GM15510 (cell line): ENCODE data around the gene KIRREL1.

Source experiments
- POLR2A ChIP-seq: IDR thresholded peaks from 3 replicates; pipeline ENCODE4 v1.6.1; 2011; ENCODE audit warnings: borderline replicate concordance; ENCODE audit not compliant: insufficient read length; ENCODE audit errors: extremely low read depth

Gene KIRREL1

DNA sequence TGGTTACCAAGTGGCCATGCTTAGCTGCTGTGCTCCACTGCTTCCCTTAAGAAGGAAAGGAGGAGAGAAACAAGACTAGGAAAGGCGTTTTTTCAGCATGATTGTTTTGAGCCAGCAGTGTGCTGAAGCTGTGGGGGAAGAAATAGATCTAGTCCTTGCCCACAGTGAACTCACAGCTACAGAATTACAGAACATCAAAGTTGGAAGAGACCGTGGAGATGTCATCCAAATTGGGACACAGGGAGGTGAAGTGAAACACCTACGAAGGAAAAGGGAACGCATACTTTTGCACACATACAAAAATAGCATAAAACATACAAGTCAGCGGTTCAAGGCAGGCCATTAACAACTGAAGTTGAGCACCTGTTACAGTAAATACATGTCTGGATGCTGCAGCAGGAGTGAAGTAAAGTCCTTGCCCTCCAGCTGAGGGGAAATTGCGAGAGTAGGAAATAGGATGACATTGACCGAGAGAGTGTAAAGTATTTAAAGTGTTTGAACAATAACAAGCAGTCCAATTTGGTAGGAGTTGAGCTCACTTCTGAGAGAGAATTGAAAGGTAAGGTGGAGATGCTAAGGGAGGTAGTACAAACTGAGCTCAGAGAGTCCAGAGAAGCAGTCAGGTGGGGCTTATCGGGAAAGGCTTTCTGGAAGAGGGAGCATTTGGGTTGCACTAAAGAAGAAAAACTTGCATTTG is 55.1 kb downstream of the KIRREL1 start:
- TF ChIP-seq POLR2A = no peak

DNA sequence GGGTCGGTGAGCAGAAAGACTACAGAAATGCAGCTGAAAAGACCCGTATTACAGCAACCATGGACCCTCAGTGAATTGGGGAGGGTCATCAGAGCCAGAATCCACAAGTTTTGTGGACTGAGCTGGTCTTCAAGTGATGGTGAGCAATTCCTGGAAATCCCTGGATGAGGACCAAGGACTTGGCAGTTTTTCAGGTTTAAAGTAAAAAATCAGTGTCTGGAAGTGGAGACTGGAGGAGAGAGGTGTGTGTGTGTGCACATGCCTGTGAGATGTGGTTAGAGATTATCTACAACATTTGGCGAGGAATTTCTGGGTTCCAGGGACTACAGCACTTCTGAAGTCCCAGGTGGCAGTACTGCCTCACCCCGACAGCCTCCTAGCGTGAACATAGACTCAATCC is 56.4 kb downstream of the KIRREL1 start:
- no peak for TF ChIP-seq POLR2A

DNA sequence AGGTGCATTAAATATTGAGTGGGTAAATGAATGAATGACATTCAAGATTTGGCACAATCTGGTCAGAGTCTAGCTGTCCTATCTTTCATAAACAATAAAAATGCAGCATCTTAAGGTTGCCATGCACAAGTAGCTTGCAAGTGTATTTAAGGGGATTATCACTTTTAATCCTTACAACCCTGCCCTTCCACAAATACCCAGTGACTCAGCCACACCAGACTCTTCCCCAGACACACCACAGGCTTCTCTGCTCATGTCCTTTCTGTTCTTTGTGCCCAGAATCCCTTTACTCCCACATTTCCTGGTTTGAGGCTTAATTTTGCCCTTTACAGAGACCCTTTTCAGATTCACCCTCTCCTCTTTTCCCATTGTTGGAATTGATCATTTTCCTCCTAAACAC is 59.8 kb downstream of the KIRREL1 start:
- no peak for TF ChIP-seq POLR2A

DNA sequence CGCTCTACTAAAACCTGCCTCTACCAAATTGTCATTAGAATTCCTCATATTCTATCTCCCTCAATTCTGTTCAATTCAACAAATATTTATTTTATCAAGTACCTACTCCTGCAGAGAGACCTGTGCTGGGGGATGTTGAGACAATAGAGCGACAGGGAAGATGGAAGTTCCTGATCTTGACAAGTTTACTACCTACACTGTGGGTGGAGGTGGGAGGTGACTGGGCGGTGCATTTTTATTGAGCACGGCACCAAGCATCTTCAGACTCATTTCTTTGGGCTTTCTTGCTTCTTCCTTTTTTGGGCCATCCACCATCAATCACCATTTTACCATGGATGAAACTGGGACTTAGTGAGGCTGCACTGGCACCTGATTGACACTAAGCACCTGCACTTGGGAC is 61.3 kb downstream of the KIRREL1 start:
- no peak for TF ChIP-seq POLR2A

DNA sequence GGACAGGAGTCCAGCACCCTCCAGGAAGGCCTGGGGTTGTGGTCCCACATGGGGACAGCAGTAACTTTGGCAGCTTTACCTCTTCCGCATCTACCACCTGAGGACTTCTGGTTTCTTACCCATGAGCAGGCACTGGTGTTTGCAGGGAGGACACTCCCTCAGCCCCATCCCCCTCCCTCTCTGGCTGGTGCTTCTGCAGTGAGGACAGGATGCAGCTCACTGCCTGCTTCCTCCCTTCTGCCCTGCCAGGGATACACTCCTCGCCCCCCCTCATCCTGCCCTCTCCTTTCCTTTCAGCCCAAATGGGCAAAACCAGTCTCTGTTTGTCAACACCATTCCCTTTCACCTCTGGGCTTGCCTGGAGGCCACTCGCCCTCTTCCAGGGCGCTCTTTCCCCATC is 62.4 kb downstream of the KIRREL1 start:
- TF ChIP-seq POLR2A = no peak

DNA sequence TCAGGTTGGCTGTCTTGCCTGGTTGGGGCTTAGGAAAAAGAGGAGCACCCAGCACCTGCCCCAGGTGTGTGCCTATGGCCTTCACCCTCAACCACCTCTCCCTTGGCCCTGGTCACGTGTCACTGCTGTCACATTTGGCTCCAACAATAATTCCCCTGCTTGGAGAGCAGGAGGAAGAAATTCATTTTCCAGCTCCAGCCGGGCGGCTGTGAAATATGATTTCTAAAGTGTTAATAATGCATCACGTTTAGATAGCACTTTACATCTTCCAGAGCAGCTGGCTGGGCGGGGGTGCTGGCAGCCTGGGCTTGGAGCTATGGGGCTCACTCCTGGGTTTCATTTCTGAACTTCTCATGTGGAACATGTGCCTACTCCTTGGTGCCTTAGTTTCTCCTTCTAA is 63.1 kb downstream of the KIRREL1 start:
- TF ChIP-seq POLR2A = no peak

DNA sequence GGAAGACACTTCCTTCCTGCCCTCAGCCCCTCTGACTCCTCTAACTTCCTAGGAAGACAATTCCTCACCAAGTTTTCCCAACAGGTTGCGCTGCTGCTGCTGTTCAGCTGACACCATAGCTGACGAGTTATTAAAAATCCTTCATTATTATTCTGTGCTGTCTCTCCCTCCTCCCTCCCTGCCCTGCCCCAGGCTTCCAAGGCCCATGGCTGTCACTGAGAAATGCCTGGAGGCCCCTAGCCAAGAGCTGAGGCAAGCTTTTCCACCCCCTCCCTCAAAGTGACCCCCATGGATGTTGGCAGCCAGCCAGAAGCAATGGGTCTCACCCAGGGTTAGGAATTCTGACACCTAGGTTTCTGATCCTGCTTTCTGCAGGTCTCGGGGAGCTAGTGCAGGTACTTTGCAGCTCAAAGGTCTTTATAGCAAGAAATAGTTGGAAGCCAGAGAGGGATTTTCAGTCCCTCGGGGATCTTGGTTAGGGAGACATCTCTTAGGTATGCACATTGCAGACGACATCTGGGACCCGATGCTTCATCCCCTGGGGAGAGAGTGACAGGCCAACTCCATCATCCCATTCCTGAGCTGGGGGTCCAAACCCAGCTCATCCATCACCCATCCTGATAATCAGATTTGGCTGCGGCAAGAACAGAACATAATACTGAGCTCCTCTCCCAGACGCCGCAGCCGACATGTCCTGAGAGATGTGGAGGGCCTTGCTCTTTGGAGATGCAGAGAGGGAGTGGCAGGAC is 65.0 kb downstream of the KIRREL1 start:
- no peak for TF ChIP-seq POLR2A

DNA sequence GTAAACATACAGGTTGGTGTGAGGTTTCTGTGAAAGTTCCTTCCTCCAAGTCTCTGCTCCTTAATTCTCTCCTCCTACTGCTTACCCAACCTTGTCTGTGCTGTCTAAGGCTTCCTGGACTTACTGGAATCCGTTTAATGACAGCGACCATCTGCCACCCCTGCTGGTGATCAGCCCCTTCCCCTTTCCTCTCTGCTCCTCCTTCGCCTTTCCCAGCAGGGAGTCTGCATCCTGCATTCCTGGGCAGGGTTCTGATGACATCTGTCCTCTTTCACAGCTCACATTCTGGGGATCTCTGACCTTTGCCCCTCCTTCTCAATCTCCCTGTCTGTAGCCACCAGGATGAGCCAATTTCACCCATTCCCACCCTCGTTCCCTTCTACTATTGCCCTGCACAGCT is 66.5 kb downstream of the KIRREL1 start:
- no peak for TF ChIP-seq POLR2A

DNA sequence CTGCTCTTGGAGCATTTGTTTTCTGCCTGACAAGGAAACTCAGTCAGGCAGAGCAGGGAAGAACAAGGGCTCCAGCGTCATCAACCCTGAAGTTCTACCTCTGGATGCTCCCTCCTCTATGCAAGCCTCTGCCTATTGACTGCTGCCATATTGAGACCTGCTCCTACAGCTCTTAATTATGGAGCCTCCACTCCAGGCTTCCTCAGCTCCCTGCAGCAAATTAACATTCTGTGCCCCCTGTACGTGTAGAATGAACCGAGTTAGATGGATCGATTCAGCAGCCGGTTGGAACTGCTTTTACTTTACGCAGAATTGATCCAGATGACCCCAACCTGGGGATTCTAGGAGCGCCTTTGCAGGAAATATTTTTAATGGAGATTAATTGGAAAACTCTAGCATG is 68.7 kb downstream of the KIRREL1 start:
- TF ChIP-seq POLR2A = no peak

DNA sequence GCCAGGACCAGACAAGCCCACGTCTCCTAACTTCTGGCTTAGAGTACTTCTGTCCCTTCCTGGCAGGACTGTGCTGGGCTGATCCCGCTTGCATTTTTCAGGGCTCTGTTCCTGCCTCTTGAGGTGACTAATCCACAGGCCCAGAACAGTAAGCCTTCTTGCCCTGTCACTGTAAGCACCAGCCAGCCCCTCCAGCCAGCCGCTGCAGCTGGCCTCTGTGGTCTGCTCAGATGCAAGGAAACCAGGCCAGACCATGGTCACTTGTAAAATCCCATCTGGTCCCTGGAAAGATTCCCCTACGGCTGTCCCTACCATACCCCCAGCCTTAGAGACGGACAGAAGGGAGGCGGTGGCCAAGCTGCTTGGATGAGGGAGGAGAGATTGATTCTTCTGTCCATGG is 74.2 kb downstream of the KIRREL1 start:
- TF ChIP-seq POLR2A = no peak

DNA sequence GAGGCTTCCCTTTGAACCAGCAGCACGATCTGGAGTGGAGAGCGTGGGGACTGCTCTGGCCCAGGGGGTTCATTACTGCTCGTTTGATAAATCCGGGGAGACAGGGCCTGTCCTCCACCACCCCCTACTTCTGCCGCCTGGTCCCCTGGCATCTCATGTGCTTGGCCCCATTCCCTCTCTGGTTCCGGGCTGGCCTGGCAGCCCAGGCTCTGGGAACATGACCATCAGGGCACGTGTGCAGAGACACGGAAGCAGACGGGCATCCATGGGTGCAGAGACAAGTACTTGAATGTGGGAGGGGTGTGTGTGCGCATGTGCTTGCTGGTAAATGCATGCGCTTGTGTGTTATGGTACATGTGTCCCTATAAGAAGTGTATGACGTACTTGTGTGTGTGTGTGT is 75.5 kb downstream of the KIRREL1 start:
- TF ChIP-seq POLR2A = no peak

DNA sequence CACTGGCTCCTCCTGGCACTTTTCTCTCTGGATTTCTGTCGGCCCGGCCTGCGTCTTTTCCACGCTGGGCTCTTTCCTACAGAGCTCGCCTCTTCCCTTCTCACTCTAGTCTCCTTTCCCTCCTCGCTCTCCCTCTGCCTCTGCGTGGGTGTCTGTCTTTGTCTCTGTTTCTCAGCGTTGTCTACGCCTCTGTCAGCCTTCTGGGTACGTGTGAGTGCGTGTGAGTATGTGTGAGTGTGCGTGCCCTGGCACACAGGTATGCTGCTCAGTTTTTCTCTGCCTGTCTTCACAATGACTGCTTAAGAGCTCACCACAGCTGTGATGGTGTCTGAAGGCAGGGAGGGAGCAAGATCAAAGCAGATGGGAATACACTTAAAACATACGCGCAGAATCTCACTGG is 77.7 kb downstream of the KIRREL1 start:
- TF ChIP-seq POLR2A = no peak

DNA sequence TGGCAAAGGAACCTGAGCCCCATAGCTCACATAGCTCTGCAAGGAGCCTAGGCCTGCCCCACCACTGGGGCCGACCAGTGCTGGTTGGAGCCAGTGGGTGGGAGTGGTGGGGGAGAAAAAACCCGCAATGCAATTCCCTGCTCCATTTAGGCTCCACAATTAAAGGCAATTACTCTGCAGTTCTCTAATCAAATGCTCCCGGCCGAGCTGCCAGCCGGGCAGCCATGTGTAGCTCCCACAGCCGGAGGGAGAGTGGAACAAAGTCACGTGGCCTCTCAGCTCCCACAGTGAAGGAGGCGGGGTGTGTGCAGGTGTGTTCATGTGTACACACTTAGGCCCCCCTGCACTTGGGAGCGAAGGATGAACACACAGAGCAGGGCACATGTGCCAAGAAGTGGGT is 81.6 kb downstream of the KIRREL1 start:
- TF ChIP-seq POLR2A = no peak

DNA sequence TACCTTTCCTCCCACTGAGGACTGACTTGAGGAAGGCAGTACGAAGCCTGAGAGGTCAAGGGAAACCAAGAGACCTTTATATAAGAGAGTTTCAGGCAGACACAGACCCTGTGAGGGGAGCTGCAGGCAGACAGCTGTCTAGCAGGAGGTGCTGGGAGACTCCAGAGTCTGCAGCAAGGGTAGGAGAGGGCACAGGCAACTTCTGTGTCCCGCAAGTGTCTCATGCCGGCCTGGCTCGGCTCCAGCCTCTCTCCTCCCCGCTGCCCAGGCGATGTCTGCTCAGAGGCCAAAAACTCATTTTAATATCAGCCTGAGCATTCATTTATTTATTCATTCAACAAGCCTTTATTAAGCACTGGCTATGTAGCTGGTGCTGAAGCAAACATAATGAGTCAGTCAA is 83.0 kb downstream of the KIRREL1 start:
- TF ChIP-seq POLR2A = no peak

DNA sequence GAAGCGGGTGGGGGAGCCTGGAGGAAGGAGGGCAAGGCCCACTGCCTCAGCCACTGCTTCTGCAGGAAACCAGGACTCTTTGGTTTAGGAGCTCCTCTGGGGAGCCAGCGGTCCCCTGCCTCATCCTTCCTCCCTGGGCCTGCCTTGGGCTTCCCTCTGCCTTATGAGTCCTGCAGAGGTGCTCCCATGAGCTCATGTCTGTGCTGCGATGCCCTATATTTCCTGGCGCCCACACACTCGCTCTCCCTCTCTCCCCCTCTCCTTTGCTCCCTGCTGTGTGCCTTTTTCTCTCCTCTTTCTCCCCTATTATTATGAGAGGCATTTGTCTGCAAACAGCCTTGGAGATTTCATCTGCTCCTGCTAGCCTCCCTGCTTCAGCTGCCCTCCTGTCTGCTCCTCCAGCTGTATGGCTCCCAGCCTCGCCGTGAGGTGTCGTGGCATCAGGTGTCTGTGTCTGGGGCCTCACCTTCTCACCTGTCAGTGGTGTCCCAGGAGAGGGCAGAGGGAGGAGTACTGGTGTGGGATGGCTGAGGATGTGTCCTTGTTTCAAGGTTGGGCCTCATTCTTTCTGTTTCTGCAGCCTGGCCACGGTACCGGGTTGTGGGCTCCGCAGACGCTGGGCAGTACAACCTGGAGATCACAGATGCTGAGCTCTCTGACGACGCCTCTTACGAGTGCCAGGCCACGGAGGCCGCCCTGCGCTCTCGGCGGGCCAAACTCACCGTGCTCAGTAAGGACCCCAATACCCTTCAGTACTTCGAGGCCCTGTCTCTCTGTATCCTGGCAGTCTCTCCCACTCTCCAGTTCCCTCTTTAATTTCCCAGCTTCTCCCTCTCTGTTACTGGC is 84.2 kb downstream of the KIRREL1 start:
- no peak for TF ChIP-seq POLR2A

DNA sequence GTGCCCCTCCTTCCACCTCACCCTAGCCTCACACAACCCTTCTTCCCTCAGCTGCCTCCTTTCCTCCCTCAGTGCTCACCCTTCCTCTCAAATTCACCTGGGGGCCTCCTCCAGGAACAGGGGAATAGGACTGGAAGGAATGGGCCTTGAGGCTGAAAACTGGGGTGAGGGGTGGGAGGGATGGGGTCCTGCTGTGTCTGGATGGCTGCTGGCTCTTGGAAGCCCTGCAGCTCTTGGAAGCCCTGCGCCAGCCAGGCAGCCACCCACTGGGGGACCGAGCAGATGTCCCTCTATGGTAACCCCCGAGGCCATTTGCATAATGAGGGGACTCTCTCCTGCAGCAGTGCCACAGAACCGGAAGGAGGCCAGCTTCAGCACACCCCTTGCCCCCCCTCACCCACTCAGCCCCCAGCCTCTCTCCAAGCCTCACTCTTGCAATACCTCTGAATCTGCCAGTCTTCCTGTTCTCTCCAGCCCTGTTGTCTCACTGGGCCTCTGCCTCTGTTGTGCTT is 85.2 kb downstream of the KIRREL1 start:
- TF ChIP-seq POLR2A = no peak

DNA sequence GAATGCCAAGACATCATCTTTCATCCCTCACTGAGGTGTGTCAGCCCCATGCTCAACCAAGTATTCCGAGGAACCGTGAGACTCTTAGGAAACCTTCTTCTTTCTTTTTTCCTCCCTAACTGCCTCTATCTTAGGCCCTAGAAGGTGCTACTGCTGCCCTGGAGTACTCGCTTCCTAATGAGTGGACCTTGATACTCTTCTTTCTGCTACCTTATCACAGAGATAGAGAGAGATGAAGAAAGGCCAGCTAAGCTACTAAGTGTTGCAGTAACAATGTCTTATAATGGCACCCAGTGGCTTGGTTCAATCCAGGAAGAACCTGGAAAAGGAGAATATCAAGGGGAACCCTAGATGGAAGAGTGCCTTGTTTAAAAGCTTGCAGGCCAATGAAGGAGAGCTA is 86.6 kb downstream of the KIRREL1 start:
- TF ChIP-seq POLR2A = no peak
